IPS-18a (cell line): ENCODE results near the gene SIMC1.
"Not testable (repeated sequence)": the region's sequence is repeated elsewhere in the genome, so short reads cannot be mapped to it uniquely, and the experiment has no call there.

Experiments used
- H3K27ac ChIP-seq: one replicate; pipeline ENCODE4 v1.5.1; 2013; ENCODE audit warnings: low read length
- H3K27me3 ChIP-seq: one replicate; pipeline ENCODE4 v1.6.1; 2013; ENCODE audit warnings: mild to moderate bottlenecking, low read length; ENCODE audit not compliant: control insufficient read depth, insufficient read depth
- H3K36me3 ChIP-seq: one replicate; pipeline ENCODE4 v1.6.1; 2013; ENCODE audit warnings: low read depth, low read length; ENCODE audit not compliant: control insufficient read depth
- H3K4me1 ChIP-seq: one replicate; pipeline ENCODE4 v1.6.1; 2013; ENCODE audit warnings: low read depth, low read length; ENCODE audit not compliant: control insufficient read depth
- H3K4me3 ChIP-seq: one replicate; pipeline ENCODE4 v1.5.1; 2013; ENCODE audit warnings: low read length
- H3K9ac ChIP-seq: one replicate; pipeline ENCODE4 v1.6.1; 2013; ENCODE audit warnings: mild to moderate bottlenecking, low read length, moderate library complexity
- H3K9me3 ChIP-seq: one replicate; pipeline ENCODE4 v1.6.1; 2013; ENCODE audit warnings: low read depth, low read length; ENCODE audit not compliant: control insufficient read depth

Gene SIMC1

DNA sequence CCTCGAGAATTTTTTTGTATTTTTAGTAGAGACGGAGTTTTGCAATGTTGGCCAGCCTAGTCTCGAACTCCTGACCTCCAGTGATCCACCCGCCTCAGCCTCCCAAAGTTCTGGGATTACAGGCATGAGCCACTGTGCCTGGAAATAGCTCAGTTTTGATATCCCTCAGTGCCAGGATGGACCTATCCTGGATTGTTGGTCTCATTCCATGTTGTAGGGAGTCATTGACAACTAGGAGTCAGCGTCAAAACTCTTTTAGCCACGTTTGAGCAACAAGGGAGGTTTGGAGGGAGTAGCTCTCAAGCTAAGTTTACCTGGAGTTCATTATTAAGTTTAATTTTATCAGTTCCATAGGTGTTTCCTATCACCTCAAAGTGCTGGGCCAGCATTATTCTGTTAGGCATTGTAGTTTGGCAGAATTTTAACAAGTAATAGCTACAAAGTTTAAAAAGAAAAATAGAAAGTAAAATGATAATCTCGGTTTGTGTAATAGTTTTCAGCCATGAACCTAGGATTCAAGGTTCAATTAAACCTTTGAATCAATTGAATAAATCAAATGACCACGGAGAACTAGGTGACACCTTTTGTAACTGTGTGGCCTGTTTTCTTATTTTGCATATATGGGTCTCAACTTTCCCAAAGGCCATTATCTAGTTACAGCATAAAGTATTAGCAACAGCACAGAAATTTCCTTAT lies 15.3 kb downstream of the SIMC1 start:
- H3K4me3 ChIP-seq, H3K27me3 ChIP-seq, H3K4me1 ChIP-seq, H3K9ac ChIP-seq, H3K9me3 ChIP-seq, H3K27ac ChIP-seq, H3K36me3 ChIP-seq: not testable (repeated sequence)

DNA sequence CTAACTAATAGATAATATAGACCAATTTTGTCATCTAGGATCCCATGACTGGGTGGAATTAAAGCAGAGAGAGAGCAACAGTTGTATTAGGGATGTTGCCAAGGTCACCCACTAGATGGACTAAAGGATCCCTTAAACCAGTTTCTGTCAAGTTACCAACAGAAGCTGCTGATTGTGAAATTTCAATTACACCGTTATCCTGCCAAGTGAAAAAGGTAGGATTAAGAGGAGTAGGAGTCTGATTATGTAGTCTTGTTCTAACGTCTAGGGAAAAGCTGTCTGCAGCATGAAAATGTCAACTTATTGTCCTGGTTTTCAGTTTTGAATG lies 15.8 kb downstream of the SIMC1 start:
- H3K36me3 ChIP-seq, H3K27me3 ChIP-seq, H3K4me3 ChIP-seq, H3K4me1 ChIP-seq, H3K9me3 ChIP-seq, H3K9ac ChIP-seq, H3K27ac ChIP-seq: not testable (repeated sequence)

DNA sequence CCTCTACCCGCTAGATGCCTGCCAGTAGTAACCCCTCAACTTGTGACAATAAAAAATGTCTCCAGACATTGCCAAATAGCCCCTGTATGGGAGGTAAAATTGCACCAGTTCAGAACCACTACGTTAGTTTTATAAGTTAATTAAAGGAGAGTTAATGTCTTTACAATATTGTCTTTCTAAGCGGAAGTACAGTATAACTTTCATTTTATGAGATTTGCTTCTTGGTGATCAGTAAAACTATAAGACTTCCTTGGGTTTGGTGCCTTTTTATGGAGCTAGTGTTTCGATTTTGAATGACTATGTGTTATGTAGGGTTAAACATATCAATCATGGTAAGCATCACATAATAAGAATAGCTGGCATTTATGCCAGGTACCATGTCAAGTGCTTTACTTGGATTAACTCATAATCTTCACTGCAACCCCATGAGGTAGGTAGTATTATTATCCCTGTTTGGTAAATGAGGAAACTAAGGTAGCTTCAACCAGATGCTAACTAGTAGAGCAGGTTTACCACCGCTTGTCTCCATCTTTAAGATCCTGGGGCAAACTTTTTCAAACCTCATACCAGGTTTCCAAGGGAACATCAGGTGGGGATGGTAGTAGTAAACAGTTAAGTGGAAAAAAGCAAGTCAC lies 19.8 kb downstream of the SIMC1 start:
- not testable (repeated sequence) for H3K27me3 ChIP-seq, H3K27ac ChIP-seq, H3K9me3 ChIP-seq, H3K9ac ChIP-seq, H3K4me3 ChIP-seq, H3K36me3 ChIP-seq, H3K4me1 ChIP-seq

DNA sequence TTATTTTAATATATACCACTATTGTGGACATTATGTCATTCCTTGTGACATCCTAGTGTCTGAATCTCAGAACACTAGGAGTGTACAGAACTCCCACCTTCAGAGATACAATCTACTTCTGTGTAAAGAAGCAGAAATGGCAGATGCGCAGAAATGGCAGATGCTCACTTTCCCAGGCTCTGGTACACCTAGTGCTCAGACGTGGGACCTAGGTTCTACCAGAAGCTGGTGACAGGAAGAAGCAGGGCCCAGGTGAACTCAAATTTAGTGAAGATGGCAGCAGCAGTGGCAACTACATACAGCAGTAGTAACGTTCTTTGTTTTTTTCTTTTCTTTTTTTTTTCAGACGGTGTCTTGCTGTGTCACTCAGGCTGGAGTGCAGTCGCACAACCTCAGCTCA lies 22.5 kb downstream of the SIMC1 start:
- not testable (repeated sequence) for H3K4me1 ChIP-seq, H3K9me3 ChIP-seq, H3K36me3 ChIP-seq, H3K4me3 ChIP-seq, H3K27ac ChIP-seq, H3K9ac ChIP-seq, H3K27me3 ChIP-seq

DNA sequence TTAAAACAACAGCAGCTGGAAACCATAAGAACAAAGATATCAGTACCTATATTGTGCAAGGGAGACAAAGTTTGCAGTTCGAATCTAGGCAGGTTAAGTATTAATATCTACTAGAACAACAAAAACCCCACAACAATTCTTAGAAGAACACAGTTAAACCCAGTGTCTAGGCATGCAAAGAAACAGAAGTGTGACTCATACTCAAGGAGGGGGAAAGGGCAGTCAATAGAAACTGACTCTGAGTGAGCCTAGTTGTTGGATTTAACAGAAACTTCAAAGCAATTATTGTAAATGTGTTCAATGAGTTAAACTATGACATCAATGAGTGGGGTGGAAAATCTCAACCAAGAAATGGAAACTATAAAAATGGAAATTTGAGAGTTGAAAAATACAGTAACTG lies 28.2 kb downstream of the SIMC1 start:
- H3K36me3 ChIP-seq, H3K9ac ChIP-seq, H3K27me3 ChIP-seq, H3K4me3 ChIP-seq, H3K9me3 ChIP-seq, H3K4me1 ChIP-seq, H3K27ac ChIP-seq: not testable (repeated sequence)

DNA sequence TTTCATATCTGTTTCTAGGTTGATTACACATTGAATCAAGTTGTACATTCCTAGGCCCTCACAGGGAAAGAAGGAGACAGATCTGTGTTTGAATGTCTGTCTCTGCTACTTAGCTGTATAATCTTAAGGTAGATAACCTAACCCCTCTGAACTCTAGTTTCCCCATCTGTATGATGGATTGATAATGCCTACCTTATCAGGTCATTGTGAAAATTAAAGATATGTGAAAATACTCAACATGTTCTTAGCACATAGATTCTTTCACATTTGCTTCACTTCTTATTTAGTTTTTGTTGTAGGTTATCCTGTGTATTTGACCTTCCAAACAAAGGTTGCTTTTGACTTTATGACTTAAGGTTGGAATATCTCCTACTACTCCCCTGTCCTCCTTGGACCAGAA lies 50.8 kb downstream of the SIMC1 start:
- H3K4me1 ChIP-seq, H3K27ac ChIP-seq, H3K27me3 ChIP-seq, H3K9me3 ChIP-seq, H3K36me3 ChIP-seq, H3K4me3 ChIP-seq, H3K9ac ChIP-seq: not testable (repeated sequence)

DNA sequence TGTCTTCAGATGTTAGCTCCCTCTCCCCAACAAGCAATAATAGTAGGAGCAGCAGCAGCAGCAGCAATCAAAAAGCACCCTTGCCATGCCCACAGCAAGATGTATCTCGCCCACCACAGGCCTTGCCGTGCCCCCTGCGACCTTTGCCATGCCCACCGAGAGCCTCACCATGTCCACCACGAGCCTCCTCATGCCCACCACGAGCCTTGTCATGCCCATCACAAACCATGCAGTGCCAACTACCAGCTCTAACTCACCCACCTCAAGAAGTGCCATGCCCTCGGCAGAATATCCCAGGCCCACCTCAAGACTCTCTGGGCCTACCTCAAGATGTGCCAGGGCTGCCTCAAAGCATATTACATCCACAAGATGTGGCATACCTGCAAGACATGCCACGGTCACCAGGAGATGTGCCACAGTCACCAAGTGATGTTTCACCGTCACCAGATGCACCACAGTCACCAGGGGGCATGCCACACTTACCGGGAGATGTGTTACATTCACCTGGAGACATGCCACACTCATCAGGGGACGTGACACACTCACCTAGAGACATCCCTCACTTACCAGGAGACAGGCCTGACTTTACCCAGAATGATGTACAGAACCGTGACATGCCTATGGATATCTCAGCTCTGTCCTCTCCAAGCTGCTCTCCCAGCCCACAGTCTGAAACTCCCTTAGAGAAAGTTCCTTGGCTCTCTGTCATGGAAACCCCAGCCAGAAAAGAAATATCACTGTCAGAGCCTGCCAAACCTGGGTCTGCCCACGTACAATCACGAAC lies 52.0 kb downstream of the SIMC1 start:
- not testable (repeated sequence) for H3K36me3 ChIP-seq, H3K4me3 ChIP-seq, H3K9me3 ChIP-seq, H3K27me3 ChIP-seq, H3K27ac ChIP-seq, H3K9ac ChIP-seq, H3K4me1 ChIP-seq

DNA sequence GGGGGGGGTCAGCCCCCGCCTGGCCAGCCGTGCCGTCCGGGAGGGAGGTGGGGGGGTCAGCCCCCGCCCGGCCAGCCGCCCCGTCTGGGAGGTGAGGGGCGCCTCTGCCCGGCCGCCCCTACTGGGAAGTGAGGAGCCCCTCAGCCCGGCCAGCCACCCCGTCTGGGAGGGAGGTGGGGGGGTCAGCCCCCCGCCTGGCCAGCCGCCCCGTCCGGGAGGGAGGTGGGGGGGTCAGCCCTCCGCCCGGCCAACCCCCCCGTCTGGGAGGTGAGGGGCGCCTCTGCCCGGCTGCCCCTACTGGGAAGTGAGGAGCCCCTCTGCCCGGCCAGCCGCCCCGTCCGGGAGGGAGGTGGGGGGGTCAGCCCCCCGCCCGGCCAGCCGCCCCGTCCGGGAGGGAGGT lies 67.1 kb downstream of the SIMC1 start:
- not testable (repeated sequence) for H3K36me3 ChIP-seq, H3K4me3 ChIP-seq, H3K27ac ChIP-seq, H3K4me1 ChIP-seq, H3K9me3 ChIP-seq, H3K9ac ChIP-seq, H3K27me3 ChIP-seq

DNA sequence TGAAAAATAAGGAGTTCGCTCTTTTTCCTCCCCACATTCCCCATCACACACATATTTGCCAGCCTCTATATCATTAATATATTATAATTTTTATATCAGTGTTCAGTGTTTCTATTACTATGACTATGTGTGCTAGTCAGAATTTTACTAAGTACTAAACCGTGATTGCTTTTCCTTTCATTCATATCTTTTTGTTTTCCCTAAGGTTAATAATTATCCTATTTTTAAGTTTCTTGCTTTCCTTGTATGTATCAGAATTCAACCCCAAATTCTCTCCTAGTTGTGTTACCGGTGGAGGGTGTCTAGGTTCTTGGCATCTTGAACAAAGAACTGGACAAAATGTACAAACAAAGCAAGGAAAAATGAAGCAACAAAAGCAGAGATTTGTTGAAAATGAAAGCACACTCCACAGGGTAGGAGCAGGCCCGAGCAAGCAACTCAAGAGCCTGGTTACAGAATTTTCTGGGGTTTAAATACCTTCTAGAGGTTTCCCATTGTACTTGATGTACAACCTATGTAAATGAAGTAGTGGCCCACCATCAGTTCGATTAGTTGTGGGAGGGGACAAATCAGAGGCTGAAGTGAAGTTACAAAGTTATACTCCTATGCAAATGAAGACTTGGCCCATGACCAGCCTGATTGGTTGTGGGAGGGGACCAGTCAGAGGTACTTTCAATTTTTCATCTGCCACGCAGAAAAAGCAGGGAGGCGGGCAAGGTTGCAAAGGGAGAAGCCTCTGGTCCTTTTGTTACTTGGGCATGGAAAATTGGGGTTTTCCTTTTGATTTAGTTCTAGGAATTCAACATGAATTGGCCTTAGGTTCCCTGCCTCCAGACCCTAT lies 79.5 kb downstream of the SIMC1 start:
- Histone ChIP-seq H3K9ac (no peak overlapping the region), H3K36me3 (peaks cover 14% of the 10 kb centered on the region), H3K9me3 (no peaks in the 10 kb centered on the region), H3K4me1 (no peaks in the 10 kb centered on the region), H3K27me3 (no peaks in the 10 kb centered on the region), H3K27ac (no peak overlapping the region), H3K4me3 (no peak overlapping the region)

DNA sequence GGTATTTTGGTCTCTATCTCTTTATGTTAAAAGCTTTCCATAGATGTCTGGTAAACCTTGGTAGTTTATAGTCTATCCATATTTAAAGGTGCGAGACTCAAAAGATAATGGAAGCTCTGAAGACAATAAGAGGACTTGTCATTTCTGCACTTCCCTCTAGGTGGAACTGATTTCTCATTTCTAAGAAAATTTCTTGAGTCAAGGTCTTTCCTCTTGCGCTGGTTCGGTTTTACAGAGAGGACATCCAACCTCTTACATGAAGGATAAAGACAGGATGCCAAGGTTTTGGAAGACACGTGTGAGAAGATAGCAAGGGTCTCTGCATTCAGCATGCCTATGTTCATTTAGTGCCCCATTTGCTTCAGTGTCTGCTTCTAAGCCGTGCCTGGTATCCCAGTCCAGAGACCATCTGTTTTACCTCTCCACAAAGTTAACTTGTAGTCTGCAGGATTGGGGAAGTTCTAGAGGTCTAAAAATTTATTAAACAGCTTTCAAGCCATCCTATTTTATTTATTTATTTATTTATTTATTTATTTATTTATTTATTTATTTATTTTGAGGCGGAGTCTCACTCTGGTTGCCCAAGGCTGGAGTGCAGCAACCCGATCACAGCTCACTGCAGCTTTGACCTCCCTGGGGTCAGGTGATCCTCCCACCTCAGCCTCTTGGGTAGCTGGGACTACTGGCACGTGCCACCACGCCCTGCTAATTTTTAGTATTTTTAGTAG lies 81.8 kb downstream of the SIMC1 start:
- H3K4me1 ChIP-seq: no peaks in the 10 kb centered on the region
- H3K9ac ChIP-seq: no peak overlapping the region
- H3K4me3 ChIP-seq: no peak overlapping the region
- H3K27me3 ChIP-seq: no peaks in the 10 kb centered on the region
- H3K27ac ChIP-seq: no peak overlapping the region
- H3K9me3 ChIP-seq: no peaks in the 10 kb centered on the region
- peaks cover 17% of the 10 kb centered on the region for H3K36me3 ChIP-seq

DNA sequence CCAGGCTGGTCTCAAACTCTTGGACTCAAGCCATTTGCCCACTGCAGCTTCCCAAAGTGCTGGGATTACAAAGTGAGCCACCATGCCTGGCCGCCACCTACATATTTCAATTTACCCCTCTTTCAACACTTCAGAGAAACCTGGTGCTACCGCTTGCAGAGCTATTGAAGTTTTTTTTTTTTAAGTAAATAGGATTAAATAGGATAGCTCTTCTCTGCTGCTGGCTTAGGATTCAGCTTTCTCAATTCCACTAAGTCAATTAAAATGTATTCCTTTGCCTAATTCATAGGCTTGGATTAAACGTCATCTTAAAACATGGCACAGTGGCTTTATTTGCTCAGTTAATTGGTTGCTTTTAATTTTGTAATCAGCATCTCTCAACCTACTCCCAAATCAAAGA lies 82.4 kb downstream of the SIMC1 start:
- no peaks in the 10 kb centered on the region for H3K27me3 ChIP-seq
- peaks cover 17% of the 10 kb centered on the region for H3K36me3 ChIP-seq
- H3K4me1 ChIP-seq: no peaks in the 10 kb centered on the region
- H3K4me3 ChIP-seq: no peak overlapping the region
- H3K27ac ChIP-seq: no peak overlapping the region
- H3K9ac ChIP-seq: no peak overlapping the region
- no peaks in the 10 kb centered on the region for H3K9me3 ChIP-seq
